GM21723 (cell line): ENCODE data around the gene SHOC1.
"Not testable (repeated sequence)": the region's sequence is repeated elsewhere in the genome, so short reads cannot be mapped to it uniquely, and the experiment has no call there.

ENCODE experiments used
- ATAC-seq: cut with Tn5 transposase; IDR thresholded peaks from one replicate; pipeline ENCODE4 v1.9.1; 2021; ENCODE audit warnings: mild to moderate bottlenecking, moderate library complexity; ENCODE audit not compliant: unreplicated experiment

The SHOC1 gene

GRCh38 chr9:111805830-111806241, 11.1 kb upstream of the SHOC1 start:
- no peak for ATAC-seq

- no peak for ATAC-seq
Observed at GRCh38 chr9:111805262-111805661, 10.5 kb upstream of the SHOC1 start.

- ATAC-seq = no peak
Observed at GRCh38 chr9:111804636-111805035, 9.9 kb upstream of the SHOC1 start.

GRCh38 chr9:111803924-111804323, 9.2 kb upstream of the SHOC1 start:
- no peak for ATAC-seq

- no peak for ATAC-seq
Observed at GRCh38 chr9:111799915-111800526, 5.3 kb upstream of the SHOC1 start.

GRCh38 chr9:111799506-111799905, 4.8 kb upstream of the SHOC1 start:
- no peak for ATAC-seq

- ATAC-seq = no peak
Observed at GRCh38 chr9:111798786-111799185, 4.0 kb upstream of the SHOC1 start.

GRCh38 chr9:111795557-111795839, 761 bp upstream of the SHOC1 start:
- no peak for ATAC-seq

- not testable (repeated sequence) for ATAC-seq
Observed at GRCh38 chr9:111791821-111792220, 2.9 kb downstream of the SHOC1 start.

GRCh38 chr9:111789881-111790280, 4.9 kb downstream of the SHOC1 start:
- no peak for ATAC-seq

GRCh38 chr9:111783857-111784256, 10.9 kb downstream of the SHOC1 start:
- ATAC-seq = no peak

GRCh38 chr9:111783424-111783823, 11.3 kb downstream of the SHOC1 start:
- no peak for ATAC-seq

GRCh38 chr9:111766066-111766465, 28.7 kb downstream of the SHOC1 start:
- ATAC-seq = no peak

GRCh38 chr9:111762556-111762955, 32.2 kb downstream of the SHOC1 start:
- ATAC-seq = no peak

- peak; percentile 78 for ATAC-seq
Observed at GRCh38 chr9:111759762-111760639, 34.7 kb downstream of the SHOC1 start.

- ATAC-seq = no peak
Observed at GRCh38 chr9:111754800-111755199, 39.9 kb downstream of the SHOC1 start.

GRCh38 chr9:111752455-111752854, 42.3 kb downstream of the SHOC1 start:
- no peak for ATAC-seq
